ENCODE measurements around the gene RUSF1. TPM values are rescaled to one million over a fixed set of nuclear protein-coding genes. Genes with fewer than 3 reads are reported as not detected.
"Not testable (repeated sequence)": the region's sequence is repeated elsewhere in the genome, so short reads cannot be mapped to it uniquely, and the experiment has no call there.

RUSF1 gene
- total RNA-seq, 1 donor from 2014 or later: 20.6 TPM

DNA sequence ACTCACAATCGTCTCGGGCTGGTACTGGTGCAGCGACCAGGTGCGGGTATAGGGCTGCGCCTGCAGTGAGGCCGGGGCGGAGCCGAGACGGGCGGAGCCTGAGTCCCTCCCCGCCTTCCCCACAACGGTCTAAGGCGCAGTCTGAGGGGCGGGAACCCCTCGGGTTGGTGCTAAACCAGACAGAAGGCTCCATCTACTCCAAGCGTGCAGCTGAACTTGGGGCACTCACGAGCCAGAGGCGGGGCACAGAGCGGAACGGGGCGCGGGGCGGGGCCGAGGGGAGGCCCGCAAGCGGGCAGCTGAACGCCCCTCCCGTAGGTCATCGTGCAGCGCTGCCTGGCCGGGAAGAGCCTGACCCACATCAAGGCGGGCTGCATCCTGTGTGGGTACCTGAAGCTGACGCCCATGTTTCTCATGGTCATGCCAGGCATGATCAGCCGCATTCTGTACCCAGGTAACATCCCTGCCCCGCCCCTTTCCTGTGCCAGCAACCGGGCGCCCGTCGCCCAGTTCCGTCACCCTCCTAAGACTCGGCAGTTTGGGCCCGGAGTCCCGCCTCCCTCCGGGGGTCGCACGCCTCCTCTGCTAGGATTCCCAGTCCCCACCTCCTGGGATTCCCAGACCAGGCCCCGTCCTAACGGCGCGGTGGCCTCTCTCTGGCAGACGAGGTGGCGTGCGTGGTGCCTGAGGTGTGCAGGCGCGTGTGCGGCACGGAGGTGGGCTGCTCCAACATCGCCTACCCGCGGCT, 20.3 kb downstream of the RUSF1 start:
- Histone ChIP-seq H3K27ac (replicated peaks) (no peak overlapping the region), H3K9me3 (replicated peaks) (no peaks in the 10 kb centered on the region), H3K27me3 (ENCODE audit: low read depth) (peaks cover 36% of the 10 kb centered on the region), H3K36me3 (peaks cover 21% of the 10 kb centered on the region), H3K4me1 (peaks cover 20% of the 10 kb centered on the region), H3K4me3 (peak overlapping the region; percentile 73)
- intact Hi-C loops (cut with micrococcal nuclease): no loop called here
- DNase-seq: peak; percentile 37
- TF ChIP-seq, protein P1, sequence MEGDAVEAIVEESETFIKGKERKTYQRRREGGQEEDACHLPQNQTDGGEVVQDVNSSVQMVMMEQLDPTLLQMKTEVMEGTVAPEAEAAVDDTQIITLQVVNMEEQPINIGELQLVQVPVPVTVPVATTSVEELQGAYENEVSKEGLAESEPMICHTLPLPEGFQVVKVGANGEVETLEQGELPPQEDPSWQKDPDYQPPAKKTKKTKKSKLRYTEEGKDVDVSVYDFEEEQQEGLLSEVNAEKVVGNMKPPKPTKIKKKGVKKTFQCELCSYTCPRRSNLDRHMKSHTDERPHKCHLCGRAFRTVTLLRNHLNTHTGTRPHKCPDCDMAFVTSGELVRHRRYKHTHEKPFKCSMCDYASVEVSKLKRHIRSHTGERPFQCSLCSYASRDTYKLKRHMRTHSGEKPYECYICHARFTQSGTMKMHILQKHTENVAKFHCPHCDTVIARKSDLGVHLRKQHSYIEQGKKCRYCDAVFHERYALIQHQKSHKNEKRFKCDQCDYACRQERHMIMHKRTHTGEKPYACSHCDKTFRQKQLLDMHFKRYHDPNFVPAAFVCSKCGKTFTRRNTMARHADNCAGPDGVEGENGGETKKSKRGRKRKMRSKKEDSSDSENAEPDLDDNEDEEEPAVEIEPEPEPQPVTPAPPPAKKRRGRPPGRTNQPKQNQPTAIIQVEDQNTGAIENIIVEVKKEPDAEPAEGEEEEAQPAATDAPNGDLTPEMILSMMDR (IDR thresholded peaks at IDR 0.05; ENCODE audit: borderline replicate concordance): no peak

DNA sequence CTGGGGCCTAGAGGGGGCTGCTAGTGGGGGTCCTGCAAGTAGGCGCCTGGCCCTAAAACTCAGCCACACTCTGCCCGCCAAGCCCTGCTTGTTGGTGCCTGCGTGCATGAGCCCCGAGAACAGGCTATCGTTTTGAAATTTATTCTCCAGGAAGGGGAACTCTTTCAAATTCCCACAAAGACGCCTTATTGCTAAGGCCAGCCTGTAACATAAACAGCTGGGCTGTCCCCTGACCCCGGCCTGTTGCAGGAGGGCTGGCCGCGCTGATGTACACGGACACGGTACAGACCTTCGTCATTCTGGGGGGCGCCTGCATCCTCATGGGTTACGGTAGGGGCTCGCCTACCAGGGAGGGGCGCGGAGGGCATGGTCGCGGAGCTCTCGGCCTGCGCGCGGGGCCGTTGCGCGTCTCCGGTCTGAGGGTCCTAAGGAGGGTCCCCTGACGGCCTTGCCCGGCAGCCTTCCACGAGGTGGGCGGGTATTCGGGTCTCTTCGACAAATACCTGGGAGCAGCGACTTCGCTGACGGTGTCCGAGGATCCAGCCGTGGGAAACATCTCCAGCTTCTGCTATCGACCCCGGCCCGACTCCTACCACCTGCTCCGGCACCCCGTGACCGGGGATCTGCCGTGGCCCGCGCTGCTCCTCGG, 21.0 kb downstream of the RUSF1 start:
- intact Hi-C loops (cut with micrococcal nuclease): no loop called here
- Histone ChIP-seq H3K36me3 (peaks cover 16% of the 10 kb centered on the region), H3K27me3 (ENCODE audit: low read depth) (peaks cover 36% of the 10 kb centered on the region), H3K9me3 (replicated peaks) (no peaks in the 10 kb centered on the region), H3K4me1 (peaks cover 20% of the 10 kb centered on the region), H3K4me3 (peak overlapping the region; percentile 73), H3K27ac (replicated peaks) (no peak overlapping the region)
- TF ChIP-seq, protein P1 (IDR thresholded peaks at IDR 0.05; ENCODE audit: borderline replicate concordance): no peak
- DNase-seq: no peak

DNA sequence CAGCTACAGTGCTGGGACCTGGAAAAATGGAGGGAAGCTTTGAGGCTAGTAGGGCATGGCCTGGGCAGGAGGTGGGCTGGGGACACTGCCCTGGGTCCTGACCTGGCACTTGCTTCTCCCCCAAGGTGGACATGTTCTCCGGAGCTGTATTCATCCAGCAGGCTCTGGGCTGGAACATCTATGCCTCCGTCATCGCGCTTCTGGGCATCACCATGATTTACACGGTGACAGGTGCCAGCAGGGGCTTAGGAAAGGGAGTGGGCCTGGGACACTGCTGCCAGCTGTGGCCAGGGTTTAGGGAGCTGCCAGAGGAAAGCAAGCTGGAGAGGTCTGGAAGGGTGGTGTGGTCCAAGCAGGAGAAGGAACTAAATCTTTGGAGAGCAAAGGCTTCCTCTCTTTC, 22.1 kb downstream of the RUSF1 start:
- Histone ChIP-seq H3K4me3 (no peak overlapping the region), H3K36me3 (peaks cover 6% of the 10 kb centered on the region), H3K27ac (replicated peaks) (no peak overlapping the region), H3K4me1 (peaks cover 24% of the 10 kb centered on the region), H3K9me3 (replicated peaks) (no peaks in the 10 kb centered on the region), H3K27me3 (ENCODE audit: low read depth) (peaks cover 36% of the 10 kb centered on the region)
- intact Hi-C loops (cut with micrococcal nuclease): no loop called here
- TF ChIP-seq, protein P1 (IDR thresholded peaks at IDR 0.05; ENCODE audit: borderline replicate concordance): no peak
- DNase-seq: no peak

DNA sequence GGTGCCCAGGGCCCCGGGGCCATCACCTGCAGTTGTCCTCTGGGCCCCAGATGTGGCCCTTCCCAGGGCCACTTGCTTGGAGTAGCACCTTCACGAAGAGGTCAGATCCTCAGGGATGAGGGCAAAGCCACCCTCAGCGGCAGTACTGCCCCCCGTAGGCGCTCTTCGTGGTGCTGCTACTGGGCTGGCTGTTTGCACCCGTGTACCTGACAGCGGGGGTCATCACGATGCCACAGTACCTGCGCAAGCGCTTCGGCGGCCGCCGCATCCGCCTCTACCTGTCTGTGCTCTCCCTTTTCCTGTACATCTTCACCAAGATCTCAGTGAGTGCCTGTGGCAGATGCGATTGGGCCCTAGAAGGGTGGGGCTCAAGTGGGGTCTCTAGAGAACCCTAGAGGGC, 22.6 kb downstream of the RUSF1 start:
- no peak overlapping the region for H3K27ac ChIP-seq (replicated peaks)
- peaks cover 29% of the 10 kb centered on the region for H3K4me1 ChIP-seq
- TF ChIP-seq, protein P1 (IDR thresholded peaks at IDR 0.05; ENCODE audit: borderline replicate concordance): no peak
- H3K36me3 ChIP-seq: peaks cover 1% of the 10 kb centered on the region
- intact Hi-C loops (cut with micrococcal nuclease): no loop called here
- DNase-seq: no peak
- H3K9me3 ChIP-seq (replicated peaks): no peaks in the 10 kb centered on the region
- H3K27me3 ChIP-seq (ENCODE audit: low read depth): peaks cover 36% of the 10 kb centered on the region
- no peak overlapping the region for H3K4me3 ChIP-seq

DNA sequence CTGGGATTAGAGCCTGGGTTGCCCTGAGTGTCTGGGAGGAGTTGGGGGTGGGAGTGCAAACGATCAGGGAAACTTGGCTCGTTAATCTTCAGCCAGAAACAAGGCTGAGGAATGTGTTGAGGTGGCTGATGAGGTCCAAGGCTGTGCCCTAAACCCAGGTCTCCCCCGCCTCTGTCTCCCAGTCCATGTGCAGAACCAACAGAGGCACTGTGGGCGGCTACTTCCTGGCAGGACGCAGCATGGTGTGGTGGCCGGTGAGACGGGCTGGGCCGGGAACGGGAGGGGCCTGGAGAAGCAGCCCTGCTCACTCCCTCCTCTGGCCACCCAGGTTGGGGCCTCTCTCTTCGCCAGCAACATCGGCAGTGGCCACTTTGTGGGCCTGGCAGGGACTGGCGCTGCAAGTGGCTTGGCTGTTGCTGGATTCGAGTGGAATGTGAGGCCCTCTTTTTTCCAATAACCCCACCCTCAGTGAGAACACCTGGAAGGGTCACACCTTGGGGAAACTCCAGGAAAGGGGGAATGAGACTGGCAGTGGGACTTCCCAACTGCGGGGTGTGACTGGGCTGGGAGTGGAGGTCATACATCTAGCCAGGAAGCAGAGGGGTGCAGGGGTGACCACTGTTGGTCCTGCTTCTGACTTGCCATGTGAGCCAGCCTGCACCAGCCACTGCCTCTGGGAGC, 23.6 kb downstream of the RUSF1 start:
- Histone ChIP-seq H3K4me1 (peaks cover 38% of the 10 kb centered on the region), H3K27me3 (ENCODE audit: low read depth) (peaks cover 36% of the 10 kb centered on the region), H3K9me3 (replicated peaks) (no peaks in the 10 kb centered on the region), H3K27ac (replicated peaks) (no peak overlapping the region), H3K36me3 (no peaks in the 10 kb centered on the region), H3K4me3 (no peak overlapping the region)
- TF ChIP-seq, protein P1 (IDR thresholded peaks at IDR 0.05; ENCODE audit: borderline replicate concordance): no peak
- intact Hi-C loops (cut with micrococcal nuclease): no loop called here
- no peak for DNase-seq

DNA sequence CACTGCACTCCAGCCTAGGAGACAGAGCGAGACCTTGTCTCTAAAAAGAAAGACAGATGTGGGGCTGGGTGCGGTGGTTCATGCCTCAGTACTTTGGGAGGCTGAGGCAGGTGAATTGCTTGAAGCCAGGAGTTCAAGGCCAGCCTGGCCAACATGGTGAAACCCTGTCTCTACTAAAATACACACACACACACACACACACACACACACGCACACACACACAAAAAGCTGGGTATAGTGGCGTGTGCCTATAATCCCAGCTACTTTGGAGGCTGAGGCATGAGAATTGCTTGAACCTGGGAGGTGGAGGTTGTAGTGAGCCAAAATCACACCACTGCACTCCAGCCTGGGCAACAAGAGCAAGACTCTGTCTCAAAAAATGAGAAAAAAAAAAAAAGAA, 24.1 kb downstream of the RUSF1 start:
- peaks cover 38% of the 10 kb centered on the region for H3K4me1 ChIP-seq
- H3K4me3 ChIP-seq; H3K27ac ChIP-seq (replicated peaks); DNase-seq; H3K9me3 ChIP-seq (replicated peaks); H3K36me3 ChIP-seq; intact Hi-C loops (cut with micrococcal nuclease): not testable (repeated sequence)
- peaks cover 36% of the 10 kb centered on the region for H3K27me3 ChIP-seq (ENCODE audit: low read depth)

Data from left ventricle myocardium inferior (tissue), 1 donor.